GM21423 (cell line): ENCODE data around the gene CNPY2.
"Not testable (repeated sequence)": the region's sequence is repeated elsewhere in the genome, so short reads cannot be mapped to it uniquely, and the experiment has no call there.

Experiments used
- ATAC-seq: cut with Tn5 transposase; IDR thresholded peaks from one replicate; pipeline ENCODE4 v1.9.1; 2021; ENCODE audit warnings: mild to moderate bottlenecking, moderate library complexity; ENCODE audit not compliant: unreplicated experiment

CNPY2 gene

DNA sequence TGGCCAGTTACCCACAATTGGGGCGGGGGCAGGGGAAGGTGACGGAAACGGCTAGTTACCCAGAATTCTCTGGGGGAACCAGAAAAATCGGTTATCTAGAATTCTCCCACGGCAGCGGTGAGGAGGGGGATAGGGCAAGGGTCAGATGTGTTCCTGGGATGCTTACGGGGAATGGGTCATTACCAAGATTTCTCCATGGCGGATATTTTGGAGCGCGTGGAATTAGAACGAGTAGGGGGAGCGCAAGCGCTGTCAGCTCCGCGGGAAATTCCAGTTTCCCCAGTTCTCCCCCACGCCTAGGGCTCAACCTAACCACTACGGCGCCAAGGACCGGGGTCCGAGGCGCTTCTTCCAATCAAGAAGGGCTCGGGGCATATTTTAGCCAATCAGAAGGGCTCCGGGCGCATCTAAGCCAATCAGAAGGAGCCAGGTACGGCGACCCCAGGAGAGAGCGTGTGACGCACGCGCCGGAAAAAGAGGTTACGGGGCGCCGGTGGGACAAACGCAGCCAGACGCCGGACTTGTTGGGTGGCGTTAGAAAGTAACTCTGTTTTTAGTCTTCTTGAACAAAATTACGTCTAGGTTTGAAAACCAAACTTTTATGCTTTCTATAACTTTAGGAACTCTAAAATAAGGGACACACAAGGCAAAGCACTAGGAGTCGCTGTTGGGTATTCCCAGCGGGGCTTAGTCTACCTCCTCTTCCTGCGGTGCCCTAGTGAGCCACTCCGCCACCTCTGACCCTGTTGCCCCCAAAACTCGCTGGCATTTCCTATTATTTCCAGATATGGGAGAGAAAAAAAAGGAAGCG lies 18.1 kb upstream of the CNPY2 start, which contains the start of gene PAN2:
PAN2 (minus strand) TSS at position 322 of the 811 bp plus-strand sequence. CDS start 906 bp downstream, outside the sequence.
- peak; percentile 89 for ATAC-seq

DNA sequence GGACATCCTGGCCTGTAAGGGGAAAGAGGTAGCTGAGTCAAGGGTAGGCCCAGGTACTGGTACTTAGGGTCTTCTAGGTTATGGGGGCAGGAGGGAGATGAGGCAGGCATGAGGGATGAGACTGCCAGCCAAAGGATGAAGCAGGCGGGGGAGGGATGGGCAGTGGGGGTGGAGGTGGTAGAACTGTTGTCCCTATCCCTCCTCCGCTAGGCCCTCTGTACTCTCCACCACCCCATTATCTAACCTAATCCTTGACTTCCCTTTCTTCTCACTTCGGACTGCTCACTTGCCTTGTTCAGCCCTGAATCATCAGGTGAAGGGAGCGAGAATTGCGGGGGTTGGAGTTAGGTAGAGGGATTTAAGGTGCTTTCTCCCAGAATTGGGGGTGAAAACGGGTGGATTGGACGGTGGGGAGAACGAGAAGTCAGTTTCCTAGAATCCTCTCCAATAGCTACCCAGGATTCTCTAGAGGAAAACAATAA lies 17.4 kb upstream of the CNPY2 start:
- no peak for ATAC-seq

- no peak for ATAC-seq
Observed at GRCh38 chr12:56332512-56333196, 16.9 kb upstream of the CNPY2 start.

GRCh38 chr12:56330936-56331490 lies 15.2 kb upstream of the CNPY2 start:
- no peak for ATAC-seq

- no peak for ATAC-seq
Observed at GRCh38 chr12:56326533-56326932, 10.7 kb upstream of the CNPY2 start.

GRCh38 chr12:56326126-56326525 lies 10.3 kb upstream of the CNPY2 start:
- ATAC-seq = no peak

GRCh38 chr12:56324206-56324605 lies 8.4 kb upstream of the CNPY2 start:
- ATAC-seq = no peak

DNA sequence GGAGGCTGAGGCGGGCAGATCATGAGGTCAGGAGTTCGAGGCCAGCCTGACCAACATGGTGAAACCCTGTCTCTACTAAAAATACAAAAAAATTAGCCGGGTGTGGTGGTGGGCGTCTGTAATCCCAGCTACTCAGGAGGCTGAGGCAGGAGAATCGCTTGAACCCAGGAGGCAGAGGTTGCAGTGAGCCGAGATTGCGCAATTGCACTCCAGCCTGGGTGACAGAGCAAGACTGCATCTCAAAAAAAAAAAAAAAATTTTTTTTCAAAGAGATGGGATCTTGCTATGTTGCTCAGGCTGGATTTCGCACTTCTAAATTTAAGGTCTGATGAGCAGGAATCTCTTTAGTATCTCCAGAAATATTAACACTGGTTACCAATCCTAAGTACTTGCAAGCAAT lies 5.8 kb upstream of the CNPY2 start:
- not testable (repeated sequence) for ATAC-seq

GRCh38 chr12:56321027-56321426 lies 5.2 kb upstream of the CNPY2 start:
- no peak for ATAC-seq

GRCh38 chr12:56317675-56318074 lies 1.9 kb upstream of the CNPY2 start:
- no peak for ATAC-seq

- ATAC-seq = no peak
Observed at GRCh38 chr12:56315249-56315621, 553 bp downstream of the CNPY2 start.

DNA sequence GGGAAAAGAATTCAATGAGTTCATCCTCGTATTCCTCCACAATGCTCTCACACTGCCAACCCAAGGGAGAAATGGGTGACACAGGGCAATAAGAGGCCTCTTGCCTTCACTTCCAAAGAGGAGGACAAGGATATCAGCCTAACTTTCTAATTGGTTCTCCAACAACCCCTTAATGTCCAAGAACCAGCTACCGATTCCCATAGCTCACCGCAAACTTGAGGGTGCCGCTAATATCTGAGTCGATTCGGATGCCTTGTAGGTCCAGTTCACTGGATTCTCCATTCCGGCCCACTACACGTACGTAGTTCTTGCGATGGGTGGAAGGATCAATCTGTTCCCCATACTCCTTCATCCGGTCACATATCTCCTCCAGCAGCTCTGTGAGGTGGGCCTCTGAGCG lies 4.8 kb downstream of the CNPY2 start:
- no peak for ATAC-seq

DNA sequence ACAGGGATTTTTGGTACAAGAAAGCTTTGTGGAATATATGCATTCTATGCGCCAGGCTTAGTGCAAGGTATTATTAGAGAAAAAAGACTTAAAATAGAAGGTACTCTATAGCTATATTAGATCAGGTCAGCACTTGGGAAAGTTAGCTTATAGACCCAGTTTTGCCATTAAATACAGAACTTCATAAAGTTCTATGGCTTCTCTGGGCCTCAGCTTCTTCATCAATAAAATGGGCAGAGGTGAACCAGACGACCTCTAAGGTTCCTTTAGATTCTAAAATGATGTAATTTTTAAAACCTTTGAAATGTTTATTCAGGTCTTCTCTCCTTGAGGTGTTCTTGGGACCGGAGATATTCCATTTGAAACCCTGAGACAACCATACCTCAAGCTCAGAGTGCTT lies 7.1 kb downstream of the CNPY2 start:
- no peak for ATAC-seq

GRCh38 chr12:56307221-56307965 lies 8.4 kb downstream of the CNPY2 start:
- no peak for ATAC-seq

GRCh38 chr12:56304872-56305590 lies 10.8 kb downstream of the CNPY2 start:
- ATAC-seq = no peak

GRCh38 chr12:56304276-56304675 lies 11.5 kb downstream of the CNPY2 start:
- no peak for ATAC-seq

DNA sequence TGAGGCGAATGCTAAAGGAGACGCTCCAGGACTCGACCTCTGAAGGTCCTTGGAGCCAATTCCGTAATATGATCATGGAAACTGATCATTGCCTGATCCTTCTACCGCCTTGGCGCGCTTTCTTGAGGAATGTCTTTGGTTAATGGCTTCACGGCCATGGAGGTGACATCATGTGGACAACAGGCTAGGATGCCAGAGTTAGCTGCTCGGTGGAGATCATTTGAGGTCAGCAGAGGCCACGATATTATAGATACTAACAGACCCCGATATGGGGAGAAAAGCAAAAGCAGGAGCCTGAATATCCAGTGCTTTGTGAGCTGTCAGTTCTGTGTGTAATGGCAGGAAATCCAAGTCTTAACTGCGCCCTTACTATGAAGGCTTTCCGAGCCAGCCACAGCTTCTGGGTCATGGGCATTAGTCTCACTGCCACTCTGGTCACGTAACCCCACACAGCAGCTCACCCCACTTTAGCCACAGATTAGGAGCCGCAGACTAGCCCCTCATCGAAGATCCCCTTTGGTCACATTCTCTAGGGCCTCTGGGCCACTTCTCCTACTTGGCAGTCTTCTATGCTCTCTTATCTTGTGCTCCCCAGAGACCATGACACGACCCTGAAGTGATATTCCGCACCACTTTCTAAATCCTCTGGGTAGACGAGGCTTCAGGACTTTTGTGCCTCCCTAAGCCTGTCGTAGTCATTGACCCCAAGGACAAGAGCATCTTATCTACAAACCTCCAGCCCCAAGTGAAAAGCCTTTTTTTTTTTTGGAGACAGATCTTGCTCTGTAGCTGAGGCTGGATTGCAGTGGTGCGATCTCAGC lies 14.9 kb downstream of the CNPY2 start:
- no peak for ATAC-seq

- ATAC-seq = peak; percentile 93
Observed at GRCh38 chr12:56299853-56300643, 15.7 kb downstream of the CNPY2 start, which contains the start of gene CS. Gene CS (minus strand): TSS chr12:56300330. CDS start chr12:56300201, 129 bp downstream.
